HCT116 (cell line): Measurements from ENCODE around the gene ANAPC2. TPM values are rescaled to one million over a fixed set of nuclear protein-coding genes. Genes with fewer than 3 reads are reported as not detected.

ENCODE experiments used
- ATAC-seq: fragments of 200-7000 bp; cut with Tn5 transposase; 2 replicates; pipeline ENCODE4 v1.9.1; 2020; ENCODE audit warnings: mild to moderate bottlenecking, moderate library complexity
- BruUV-seq: library from RNA; stranded (reverse); fragments of 400-500 nt; replicated peaks from 2 replicates; lab custom pipeline; 2021; lab: Mats Ljungman, UMichigan
- CTCF ChIA-PET: fragments of 300-600 bp; sonication (Branson Sonifier 250); formaldehyde crosslinking; loops from one replicate; lab custom pipeline; 2021; ENCODE audit warnings: antibody characterized with exemption; lab: Charles Lee
- POLR2A ChIA-PET: fragments of 300-600, 350-600 bp; sonication (Branson Sonifier 250); formaldehyde crosslinking; loops from one replicate; lab custom pipeline; 2021; ENCODE audit warnings: antibody characterized with exemption; lab: Charles Lee
- RAD21 ChIA-PET, 2 experiments: fragments of 300-600 bp; sonication (Branson Sonifier 250); formaldehyde crosslinking; loops; one replicate each; lab custom pipeline; 2023; ENCODE audit warnings: low total read pairs in 2 of 2; ENCODE audit not compliant: uncharacterized antibody in 2 of 2, unreplicated experiment in 2 of 2, low non-redundant PET in 1 of 2; lab: Charles Lee
- DNase-seq: peaks from one replicate; pipeline ENCODE4 v3.0.0-alpha.2; 2010; ENCODE audit warnings: low read depth, low spot score
- H2AFZ ChIP-seq: fragments of 200-600 bp; shearing (Covaris generic), sonication (generic); 2 replicates; pipeline ENCODE4 v1.6.1; 2017; ENCODE audit warnings: low read depth, mixed run types, mixed read lengths, antibody characterized with exemption, low read length; ENCODE audit not compliant: poor library complexity, severe bottlenecking
- H3K27ac ChIP-seq: 2 replicates; pipeline ENCODE4 v1.5.1; 2012; ENCODE audit warnings: low read depth, low read length
- H3K27me3 ChIP-seq: fragments of 200-600 bp; sonication (generic); 2 replicates; pipeline ENCODE4 v1.6.1; 2016; ENCODE audit warnings: mixed run types, low read length, mixed read lengths; ENCODE audit not compliant: insufficient read depth
- H3K36me3 ChIP-seq, 2 experiments: fragments of 200-500 bp in 1 of 2; fragments of 200-600 bp in 1 of 2; sonication (Bioruptor generic) in 1 of 2; sonication (generic) in 1 of 2; 2 replicates each; pipeline versions ENCODE4 v1.5.1 to v1.6.1; 2014 to 2016; ENCODE audit warnings: low read length in 2 of 2, inconsistent platforms in 1 of 2, mixed read lengths in 1 of 2, mixed run types in 1 of 2; ENCODE audit not compliant: insufficient read depth in 2 of 2, control insufficient read depth in 1 of 2
- H3K4me1 ChIP-seq, 2 experiments: fragments of 200-600 bp in 1 of 2; sonication (generic) in 1 of 2; 2 replicates each; pipeline versions ENCODE4 v1.5.1 to v1.6.1; 2012 to 2017; ENCODE audit warnings: low read length in 2 of 2, inconsistent platforms in 1 of 2, mild to moderate bottlenecking in 1 of 2, mixed read lengths in 1 of 2, mixed run types in 1 of 2, moderate library complexity in 1 of 2; ENCODE audit not compliant: insufficient read depth in 2 of 2, control insufficient read depth in 1 of 2
- H3K4me2 ChIP-seq: fragments of 200-600 bp; sonication (generic); 2 replicates; pipeline ENCODE4 v1.6.1; 2017; ENCODE audit warnings: mixed run types, low read length, mixed read lengths
- H3K4me3 ChIP-seq, 2 experiments: fragments of 200-600 bp in 1 of 2; sonication (generic) in 1 of 2; replicated peaks in 1 of 2; 2 replicates each; pipeline ENCODE4 v1.5.1; 2011 to 2016; ENCODE audit warnings: low read length in 2 of 2, control low read depth in 1 of 2, low read depth in 1 of 2, mild to moderate bottlenecking in 1 of 2, mixed read lengths in 1 of 2, mixed run types in 1 of 2
- H3K79me2 ChIP-seq: fragments of 200-600 bp; sonication (generic); 2 replicates; pipeline ENCODE4 v1.6.1; 2017; ENCODE audit warnings: mild to moderate bottlenecking, mixed run types, low read length, moderate library complexity, mixed read lengths; ENCODE audit not compliant: insufficient read depth
- H3K9ac ChIP-seq: fragments of 200-600 bp; sonication (generic); 2 replicates; pipeline ENCODE4 v1.6.1; 2016; ENCODE audit warnings: low read length, mixed read lengths
- H3K9me2 ChIP-seq: fragments of 200-600 bp; sonication (generic), shearing (Covaris generic); 2 replicates; pipeline ENCODE4 v1.6.1; 2017; ENCODE audit warnings: mixed run types, mild to moderate bottlenecking, moderate library complexity; ENCODE audit not compliant: insufficient read depth
- H3K9me3 ChIP-seq, 2 experiments: fragments of 200-500 bp in 1 of 2; fragments of 200-600 bp in 1 of 2; sonication (Bioruptor generic) in 1 of 2; sonication (generic) in 1 of 2; 2 replicates each; pipeline ENCODE4 v1.6.1; 2014 to 2017; ENCODE audit warnings: low read length in 2 of 2, mixed read lengths in 2 of 2, inconsistent platforms in 1 of 2, low read depth in 1 of 2, mild to moderate bottlenecking in 1 of 2, mixed run types in 1 of 2, moderate library complexity in 1 of 2; ENCODE audit not compliant: control insufficient read depth in 1 of 2, insufficient read depth in 1 of 2
- H4K20me1 ChIP-seq: fragments of 200-600 bp; sonication (generic), shearing (Covaris generic); 2 replicates; pipeline ENCODE4 v1.6.1; 2017; ENCODE audit warnings: mixed run types, mild to moderate bottlenecking, moderate library complexity; ENCODE audit not compliant: insufficient read depth
- CTCF ChIP-seq, 3 experiments: fragments of 200-600 bp in 1 of 3; sonication (generic) in 1 of 3; IDR thresholded peaks in 2 of 3; conservative IDR thresholded peaks in 1 of 3; 2 replicates each; pipeline ENCODE4 v1.5.1; 2012 to 2017; ENCODE audit warnings: low read depth in 2 of 3, low read length in 2 of 3, antibody characterized with exemption in 1 of 3, borderline replicate concordance in 1 of 3, control low read depth in 1 of 3, mild to moderate bottlenecking in 1 of 3, mixed read lengths in 1 of 3, mixed run types in 1 of 3, moderate library complexity in 1 of 3; ENCODE audit not compliant: insufficient read depth in 1 of 3
- ELF1 ChIP-seq: IDR thresholded peaks from 2 replicates; pipeline ENCODE4 v1.6.1; 2012; ENCODE audit warnings: low read depth, borderline replicate concordance
- EZH2phosphoT487 ChIP-seq: fragments of 200-600 bp; IDR thresholded peaks from 2 replicates; pipeline ENCODE4 v1.6.1; 2018; ENCODE audit warnings: antibody characterized with exemption, borderline replicate concordance
- MAX ChIP-seq: IDR thresholded peaks from 2 replicates; pipeline ENCODE4 v1.6.1; 2012
- SP1 ChIP-seq: IDR thresholded peaks from 2 replicates; pipeline ENCODE4 v1.6.1; 2012; ENCODE audit warnings: low read depth
- ZFX ChIP-seq: fragments of 450-650 bp; IDR thresholded peaks from 2 replicates; pipeline ENCODE4 v1.6.1; 2017
- intact Hi-C: fragments of 100-400 bp; cut with micrococcal nuclease; formaldehyde crosslinking; loops from 2 replicates; pipeline ENCODE4 v1.10.0; 2022
- total RNA-seq: library from RNA; stranded (reverse); gene quantifications from one replicate; pipeline ENCODE4 v1.2.1, GENCODE V29; 2021; ENCODE audit not compliant: unreplicated experiment

Gene ANAPC2
- total RNA-seq, 1 experiment from 2014 or later: 75.5 TPM

GRCh38 chr9:137228968-137229896, 40.9 kb upstream of the ANAPC2 start:
- Histone ChIP-seq H4K20me1 (no peaks in the 10 kb centered on the region), H3K4me3 (no peak overlapping the region), H3K4me2 (no peak overlapping the region), H3K9me2 (no peaks in the 10 kb centered on the region), H3K4me1 (peaks cover 41 to 54% of the 10 kb centered on the region in 2 experiments), H3K9ac (no peak overlapping the region), H3K27me3 (no peaks in the 10 kb centered on the region), H3K9me3 (no peaks in the 10 kb centered on the region), H3K36me3 (no peaks in the 10 kb centered on the region), H3K79me2 (no peaks in the 10 kb centered on the region), H3K27ac (no peak overlapping the region; the same call in 1 of the 2 replicates), H2AFZ (no peak overlapping the region)
- DNase-seq: no peak
- intact Hi-C loops: loop anchor here (5.0 to 10.0 kb wide), 3 partner anchors 42 to 444 kb away; partner anchors contain the start of genes ANAPC2, NPDC1 and SSNA1
- no TSS peak for BruUV-seq
- ChIA-PET CTCF (no interaction called here), POLR2A (no interaction called here), RAD21 (no interaction called here)
- no peak for ATAC-seq
- TF ChIP-seq MAX (no peak), ELF1 (no peak), CTCF (IDR thresholded peaks at IDR 0.05 in 2 of 3, conservative IDR thresholded peaks at IDR 0.05 in 1 of 3; ENCODE audit: borderline replicate concordance in 1 of 3, insufficient read depth in 1 of 3, low read depth in 2 of 3, low read length in 2 of 3) (no peak), EZH2phosphoT487 (no peak), SP1 (no peak), ZFX (no peak)
